ENCODE measurements around the gene DRC7.

Gene DRC7

GRCh38 chr16:57675741-57676551, 18.7 kb upstream of the DRC7 start:
- no peak for DNase-seq (ENCODE audit: low read depth in 2 of 2)

DNA sequence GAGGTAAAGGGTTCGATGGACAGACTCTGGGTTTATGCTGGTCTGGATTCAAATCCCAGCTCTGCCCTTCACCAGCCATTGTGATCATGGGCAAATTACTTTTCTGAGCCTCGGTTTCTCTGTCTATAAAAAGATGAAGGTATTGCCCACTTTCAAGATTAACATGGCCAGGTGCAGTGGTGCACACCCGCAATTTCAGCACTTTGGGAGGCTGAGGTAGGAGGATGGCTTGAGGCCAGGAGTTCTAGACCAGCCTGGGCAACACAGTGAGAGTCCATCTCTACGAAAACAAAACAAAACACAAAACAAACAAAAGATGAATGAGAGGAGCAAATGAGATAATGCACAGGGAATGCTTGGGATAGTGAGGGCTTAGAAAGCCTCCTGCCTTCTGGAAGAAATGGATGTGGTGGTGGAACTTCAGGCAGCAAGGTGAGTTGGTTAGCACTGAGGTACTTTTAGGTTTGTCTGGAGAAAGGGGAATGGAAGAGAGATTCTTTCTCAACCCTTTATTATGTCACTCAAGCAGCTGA, 18.0 kb upstream of the DRC7 start:
- no peak for DNase-seq (ENCODE audit: low read depth in 2 of 2)

- no peak for DNase-seq (ENCODE audit: low read depth in 2 of 2)
Measured at GRCh38 chr16:57677622-57678369, 16.8 kb upstream of the DRC7 start.

- no peak for DNase-seq (ENCODE audit: low read depth in 2 of 2)
Measured at GRCh38 chr16:57679016-57679415, 15.6 kb upstream of the DRC7 start.

DNA sequence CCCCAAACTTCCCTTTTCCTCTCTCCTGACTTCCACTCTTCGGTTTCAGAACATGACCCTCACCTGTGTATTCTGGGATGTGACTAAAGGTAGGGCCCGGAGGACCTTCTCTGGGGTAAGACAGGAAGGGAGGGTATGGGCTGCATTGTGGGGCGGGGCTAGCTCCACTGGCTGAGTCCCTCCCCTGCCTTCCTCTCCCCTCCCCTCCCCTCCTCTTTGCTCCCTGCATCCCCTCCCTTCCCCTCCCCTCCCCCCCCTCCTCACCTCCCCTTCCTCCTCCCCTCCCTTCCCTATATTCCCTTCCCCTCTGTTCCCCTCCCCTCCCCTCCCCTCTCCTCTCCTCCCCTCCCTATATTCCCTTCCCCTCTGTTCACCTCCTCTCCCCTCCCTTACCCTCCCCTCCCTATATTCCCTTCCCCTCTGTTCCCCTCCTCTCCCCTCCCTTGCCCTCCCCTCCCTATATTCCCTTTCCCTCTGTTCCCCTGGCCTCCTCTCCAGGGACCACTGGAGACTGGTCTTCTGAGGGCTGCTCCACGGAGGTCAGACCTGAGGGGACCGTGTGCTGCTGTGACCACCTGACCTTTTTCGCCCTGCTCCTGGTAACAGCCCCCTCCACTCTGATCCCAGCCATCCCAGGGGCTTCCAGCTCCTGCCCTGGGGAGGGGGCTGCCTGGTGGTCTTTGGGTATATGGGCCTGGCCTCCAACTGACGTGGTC, 14.7 kb upstream of the DRC7 start:
- DNase-seq (ENCODE audit: low read depth in 2 of 2) = no peak

- DNase-seq (ENCODE audit: low read depth in 2 of 2) = no peak
Measured at GRCh38 chr16:57680842-57681375, 13.7 kb upstream of the DRC7 start.

DNA sequence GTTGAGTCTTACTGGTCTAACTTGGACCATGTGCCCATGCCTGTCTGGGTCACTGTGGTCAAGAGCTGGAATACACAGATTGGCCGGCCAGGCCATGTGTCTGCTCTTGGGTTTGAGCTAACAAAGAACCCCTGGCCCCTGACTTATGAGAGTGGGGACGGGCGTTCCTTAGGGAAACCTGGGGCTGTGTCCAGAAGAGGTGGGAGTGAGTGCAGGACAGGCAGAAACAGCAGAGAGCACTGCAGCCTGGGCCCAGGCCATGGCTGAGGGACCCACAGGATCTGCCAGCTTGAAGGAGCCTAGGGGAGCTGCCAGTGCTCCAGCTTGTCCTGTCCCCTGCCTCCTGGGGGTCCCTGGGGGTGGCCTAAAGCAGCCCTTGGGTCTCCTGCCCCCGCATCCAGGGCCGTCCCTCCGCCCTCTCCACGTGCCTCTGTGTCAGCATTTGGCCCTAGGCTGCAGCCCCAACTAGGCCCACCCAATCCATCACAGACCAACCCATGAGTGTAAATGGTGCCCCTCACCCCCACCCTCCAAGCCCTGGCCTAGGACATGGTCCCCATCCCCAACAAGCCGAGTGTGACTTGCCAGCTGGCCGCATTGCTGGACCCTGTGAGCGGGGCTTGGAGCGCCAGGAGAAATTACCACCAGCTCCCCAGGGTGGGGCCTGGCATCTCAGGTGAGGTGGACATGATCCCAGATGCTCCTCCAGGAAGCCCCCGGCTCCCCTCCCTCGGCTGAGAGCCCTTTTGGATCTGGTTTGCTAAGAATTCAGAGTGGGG, 12.5 kb upstream of the DRC7 start:
- DNase-seq (ENCODE audit: low read depth in 2 of 2) = no peak

DNA sequence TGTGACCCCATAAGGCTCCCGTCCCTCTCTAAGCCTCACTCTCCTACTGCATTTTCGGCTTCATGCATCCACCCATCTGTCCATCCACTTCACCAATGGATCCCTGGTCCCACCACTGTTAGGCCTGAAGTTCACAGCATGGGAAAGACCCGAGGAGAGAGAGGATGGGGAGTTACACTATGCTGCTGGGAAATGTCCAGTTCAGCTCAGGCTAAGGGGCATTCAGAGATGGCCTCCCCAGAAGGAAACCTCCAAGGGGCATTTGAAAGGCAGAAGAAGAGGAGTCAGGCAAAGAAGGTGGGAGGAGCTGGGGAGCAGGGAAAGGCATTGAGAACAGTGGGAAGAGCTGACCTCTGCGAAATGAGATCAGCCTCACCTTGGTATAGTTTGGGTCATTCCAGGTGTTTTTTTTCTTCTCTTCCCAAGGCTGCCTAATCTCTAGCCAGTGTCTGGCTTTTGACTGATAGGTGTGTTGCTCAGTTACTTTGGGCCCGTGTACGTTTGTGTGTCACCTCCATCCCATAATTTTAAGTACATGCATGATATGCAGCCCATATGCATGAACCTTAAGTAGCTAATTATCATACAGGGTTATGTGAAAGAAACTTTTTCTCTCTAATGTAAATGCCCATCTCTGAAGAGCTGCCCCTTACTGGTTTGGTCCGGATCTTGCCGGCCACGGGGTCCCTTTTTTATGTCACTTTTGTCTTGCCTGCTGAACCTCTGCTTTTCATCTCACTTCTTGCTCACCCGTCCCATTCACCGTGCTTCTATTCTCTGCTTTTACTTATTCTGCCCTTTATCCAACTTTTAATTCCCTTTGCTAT, 11.6 kb upstream of the DRC7 start:
- no peak for DNase-seq (ENCODE audit: low read depth in 2 of 2)

GRCh38 chr16:57683636-57684545, 10.7 kb upstream of the DRC7 start:
- no peak for DNase-seq (ENCODE audit: low read depth in 2 of 2)

- DNase-seq (ENCODE audit: low read depth in 2 of 2) = no peak
Measured at GRCh38 chr16:57684626-57685358, 9.8 kb upstream of the DRC7 start.

GRCh38 chr16:57685633-57686032, 9.0 kb upstream of the DRC7 start:
- no peak for DNase-seq (ENCODE audit: low read depth in 2 of 2)

- no peak for DNase-seq (ENCODE audit: low read depth in 2 of 2)
Measured at GRCh38 chr16:57686577-57686976, 8.0 kb upstream of the DRC7 start.

- DNase-seq (ENCODE audit: low read depth in 2 of 2) = no peak
Measured at GRCh38 chr16:57687363-57687929, 7.2 kb upstream of the DRC7 start.

GRCh38 chr16:57688487-57688986, 6.1 kb upstream of the DRC7 start:
- DNase-seq (ENCODE audit: low read depth in 2 of 2) = no peak

DNA sequence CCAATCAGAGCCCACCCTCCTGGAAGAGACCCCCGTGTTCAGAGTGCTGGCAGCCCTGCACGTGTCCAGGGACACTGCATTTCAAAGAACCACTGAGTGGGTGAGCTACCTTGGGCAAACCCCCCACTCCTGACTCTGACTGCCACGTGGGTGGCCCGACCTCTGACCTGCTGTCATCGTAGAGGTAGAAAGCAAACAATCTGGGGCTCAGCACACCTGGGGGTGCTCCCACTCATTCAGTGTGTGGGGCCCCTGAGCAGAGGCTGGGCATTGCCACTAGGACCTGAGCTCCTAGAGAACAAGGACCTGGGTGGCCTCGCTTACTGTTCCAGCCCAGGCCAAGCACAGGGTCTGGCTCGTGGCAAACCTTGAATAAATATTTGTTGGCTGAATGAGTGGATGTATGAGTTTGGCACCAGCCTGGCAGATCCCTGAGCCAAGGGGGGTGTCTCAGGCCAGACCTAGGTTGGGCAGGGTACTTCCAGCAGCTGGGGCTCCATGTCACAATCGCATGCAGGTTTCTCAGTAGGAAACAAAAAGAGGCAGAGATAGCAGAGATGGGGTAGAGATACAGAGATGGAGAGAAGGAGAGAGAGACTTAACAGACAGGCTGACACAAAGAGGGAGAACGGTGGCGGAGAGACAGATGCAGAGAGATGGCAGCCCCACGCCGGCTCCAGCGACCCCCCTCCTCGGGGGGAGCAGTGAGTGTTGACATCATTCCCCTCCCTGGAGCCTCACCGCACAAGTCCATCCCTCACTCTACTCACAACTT, 5.4 kb upstream of the DRC7 start:
- DNase-seq (ENCODE audit: low read depth in 2 of 2) = no peak

DNA sequence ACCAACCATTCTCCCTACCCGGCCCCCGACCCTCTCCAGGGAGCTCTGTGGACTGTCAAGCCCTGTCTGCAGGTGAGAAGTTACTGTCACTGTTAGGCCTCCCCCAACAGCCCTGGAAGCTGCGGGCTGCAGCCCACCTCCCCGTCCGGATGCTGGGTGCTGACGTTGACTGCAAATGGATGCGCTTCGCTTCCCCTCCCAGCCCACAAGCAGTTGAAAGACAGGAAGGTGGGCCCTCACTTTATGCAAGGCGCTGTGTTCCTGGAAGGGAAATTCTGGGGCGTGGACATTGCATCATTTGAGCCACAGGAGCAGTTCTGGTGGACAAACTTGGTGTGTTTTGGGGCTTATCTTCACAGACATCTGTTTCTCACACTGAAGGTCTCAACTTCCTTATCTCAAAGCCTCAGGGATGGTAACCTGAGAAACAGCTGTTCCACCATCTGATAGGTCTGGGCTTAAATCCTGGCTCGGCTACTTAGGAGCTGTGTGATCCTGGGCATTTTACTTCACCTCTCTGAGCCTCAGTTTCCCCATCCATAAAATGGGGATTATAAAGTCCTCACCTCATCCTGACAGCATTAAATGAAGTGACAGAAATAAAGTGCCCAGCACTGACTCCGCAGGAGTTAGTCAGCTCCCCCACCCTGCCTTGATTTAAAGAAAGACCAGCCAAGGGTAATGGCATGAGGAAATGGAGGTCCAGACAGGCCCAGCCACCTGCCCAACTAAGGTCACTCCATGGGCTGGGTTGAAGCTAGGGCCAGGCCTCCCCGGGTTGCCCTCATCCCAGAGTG, 4.6 kb upstream of the DRC7 start:
- DNase-seq (ENCODE audit: low read depth in 2 of 2) = peak in 1 of 2 donors; percentile 9
